ENCODE measurements around the gene SRP68. TPM values are rescaled to one million over a fixed set of nuclear protein-coding genes. Genes with fewer than 3 reads are reported as not detected.

SRP68 gene
- total and polyA plus RNA-seq, 9 of the 15 experiments (the other 6 are each of a cell fraction or from before 2014, with no cell fraction given): 29.4 to 92.6 (median 36.2) TPM

GRCh38 chr17:76065775-76066174, 6.5 kb downstream of the SRP68 start:
- Histone ChIP-seq H3K27ac (ENCODE audit: extremely low read depth, low read depth, low read length) (no peak overlapping the region), H4K20me1 (replicated peaks; ENCODE audit: control insufficient read depth, insufficient read depth, low read length) (0 out of 2 replicates have a peak, but pooled peaks cover 2% of the 10 kb centered on the region), H3K4me2 (ENCODE audit: insufficient read depth, low read length) (no peak overlapping the region), H3K36me3 (ENCODE audit: control insufficient read depth, insufficient read depth, low read length) (peaks cover 87% of the 10 kb centered on the region), H3K4me3 (no peak overlapping the region), H3K27me3 (ENCODE audit: control insufficient read depth in 2 of 2, insufficient read depth in 2 of 2, low read length in 2 of 2) (no peaks in the 10 kb centered on the region), H3K79me2 (ENCODE audit: control insufficient read depth, insufficient read depth, low read length) (peaks cover 23% of the 10 kb centered on the region), H3K9me1 (ENCODE audit: control insufficient read depth, insufficient read depth, low read length) (peaks cover 5% of the 10 kb centered on the region), H2AFZ (ENCODE audit: low read depth, low read length) (no peak overlapping the region), H3K9ac (ENCODE audit: insufficient read depth in 1 of 2, low read depth in 2 of 2, low read length in 2 of 2) (no peak overlapping the region), H3K4me1 (replicated peaks in 1 of 2; ENCODE audit: control insufficient read depth in 2 of 2, insufficient read depth in 2 of 2, low read length in 2 of 2) (peaks cover under 1 to 5% of the 10 kb centered on the region in 2 experiments), H3K9me3 (replicated peaks; ENCODE audit: control insufficient read depth, insufficient read depth, low read depth, low read length) (no peaks in the 10 kb centered on the region)
- FAIRE-seq (no peak), ATAC-seq (no peak), DNase-seq (ENCODE audit: extremely low read depth in 1 of 4, low spot score in 3 of 4) (no peak)
- TF ChIP-seq ZNF551 (CRISPR knock-in tag; IDR thresholded peaks at IDR 0.05) (no peak), LARP7 (IDR thresholded peaks at IDR 0.05) (no peak), L3MBTL2 (IDR thresholded peaks at IDR 0.05) (no peak), POLR2G (IDR thresholded peaks at IDR 0.05; ENCODE audit: low read depth, low read length) (no peak), SIRT6 (IDR thresholded peaks at IDR 0.05; ENCODE audit: low read depth, low read length) (no peak), GTF2E2 (tag; IDR thresholded peaks at IDR 0.05) (no peak), SRSF9 (IDR thresholded peaks at IDR 0.05; ENCODE audit: borderline replicate concordance, low read depth, low read length) (no peak), DIDO1 (tag; IDR thresholded peaks at IDR 0.05; ENCODE audit: low read depth) (no peak), TCF7 (IDR thresholded peaks at IDR 0.05; ENCODE audit: borderline replicate concordance) (no peak), ERF (CRISPR knock-in tag; IDR thresholded peaks at IDR 0.05) (no peak), HMG20A (CRISPR knock-in tag; conservative IDR thresholded peaks at IDR 0.05) (no peak), GATA2 (CRISPR knock-in tag; IDR thresholded peaks at IDR 0.05) (no peak), CTBP1 (IDR thresholded peaks at IDR 0.05; ENCODE audit: borderline replicate concordance) (no peak), RCOR1 (IDR thresholded peaks at IDR 0.05; ENCODE audit: borderline replicate concordance in 1 of 2, low read depth in 2 of 2, low read length in 2 of 2) (no peak), SRSF1 (IDR thresholded peaks at IDR 0.05; ENCODE audit: low read depth, low read length) (no peak), GABPB2 (CRISPR knock-in tag; conservative IDR thresholded peaks at IDR 0.05) (no peak), ETV6 (IDR thresholded peaks at IDR 0.05; ENCODE audit: borderline replicate concordance in 1 of 2, low read depth in 2 of 2, low read length in 1 of 2) (no peak), ETV6 (CRISPR knock-in tag; IDR thresholded peaks at IDR 0.05; ENCODE audit: borderline replicate concordance) (no peak)
- TF ChIP-seq, protein P1, sequence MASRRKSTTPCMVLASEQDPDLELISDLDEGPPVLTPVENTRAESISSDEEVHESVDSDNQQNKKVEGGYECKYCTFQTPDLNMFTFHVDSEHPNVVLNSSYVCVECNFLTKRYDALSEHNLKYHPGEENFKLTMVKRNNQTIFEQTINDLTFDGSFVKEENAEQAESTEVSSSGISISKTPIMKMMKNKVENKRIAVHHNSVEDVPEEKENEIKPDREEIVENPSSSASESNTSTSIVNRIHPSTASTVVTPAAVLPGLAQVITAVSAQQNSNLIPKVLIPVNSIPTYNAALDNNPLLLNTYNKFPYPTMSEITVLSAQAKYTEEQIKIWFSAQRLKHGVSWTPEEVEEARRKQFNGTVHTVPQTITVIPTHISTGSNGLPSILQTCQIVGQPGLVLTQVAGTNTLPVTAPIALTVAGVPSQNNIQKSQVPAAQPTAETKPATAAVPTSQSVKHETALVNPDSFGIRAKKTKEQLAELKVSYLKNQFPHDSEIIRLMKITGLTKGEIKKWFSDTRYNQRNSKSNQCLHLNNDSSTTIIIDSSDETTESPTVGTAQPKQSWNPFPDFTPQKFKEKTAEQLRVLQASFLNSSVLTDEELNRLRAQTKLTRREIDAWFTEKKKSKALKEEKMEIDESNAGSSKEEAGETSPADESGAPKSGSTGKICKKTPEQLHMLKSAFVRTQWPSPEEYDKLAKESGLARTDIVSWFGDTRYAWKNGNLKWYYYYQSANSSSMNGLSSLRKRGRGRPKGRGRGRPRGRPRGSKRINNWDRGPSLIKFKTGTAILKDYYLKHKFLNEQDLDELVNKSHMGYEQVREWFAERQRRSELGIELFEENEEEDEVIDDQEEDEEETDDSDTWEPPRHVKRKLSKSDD (conservative IDR thresholded peaks at IDR 0.05; ENCODE audit: low read length): no peak
- CTCF ChIA-PET (ENCODE audit: low intra/inter-chr PET ratio): no interaction called here
- WGBS (ENCODE audit: insufficient coverage, low coverage, missing lambda C conversion rate): 94% methylated on average over 4 of the region's 4 CpGs
- in situ Hi-C loops (cut with MboI): no loop called here
- no TSS peak for BruUV-seq (replicated peaks)
- POLR2A ChIA-PET: interaction anchor here (0.5 to 2.0 kb wide), 4 partner anchors 12 to 205 kb away, joined by 3 to 9 read pairs (median 4); no protein-coding TSS in a partner anchor
- intact Hi-C loops (cut with micrococcal nuclease): no loop called here
